HG03354 (cell line): Measurements from ENCODE around the gene EME2.

Experiments used
- ATAC-seq: cut with Tn5 transposase; IDR thresholded peaks from one replicate; pipeline ENCODE4 v1.9.1; 2021; ENCODE audit warnings: mild to moderate bottlenecking; ENCODE audit not compliant: unreplicated experiment, poor library complexity, severe bottlenecking

EME2 gene

GRCh38 chr16:1744338-1744840 lies 28.2 kb upstream of the EME2 start:
- ATAC-seq: no peak

DNA sequence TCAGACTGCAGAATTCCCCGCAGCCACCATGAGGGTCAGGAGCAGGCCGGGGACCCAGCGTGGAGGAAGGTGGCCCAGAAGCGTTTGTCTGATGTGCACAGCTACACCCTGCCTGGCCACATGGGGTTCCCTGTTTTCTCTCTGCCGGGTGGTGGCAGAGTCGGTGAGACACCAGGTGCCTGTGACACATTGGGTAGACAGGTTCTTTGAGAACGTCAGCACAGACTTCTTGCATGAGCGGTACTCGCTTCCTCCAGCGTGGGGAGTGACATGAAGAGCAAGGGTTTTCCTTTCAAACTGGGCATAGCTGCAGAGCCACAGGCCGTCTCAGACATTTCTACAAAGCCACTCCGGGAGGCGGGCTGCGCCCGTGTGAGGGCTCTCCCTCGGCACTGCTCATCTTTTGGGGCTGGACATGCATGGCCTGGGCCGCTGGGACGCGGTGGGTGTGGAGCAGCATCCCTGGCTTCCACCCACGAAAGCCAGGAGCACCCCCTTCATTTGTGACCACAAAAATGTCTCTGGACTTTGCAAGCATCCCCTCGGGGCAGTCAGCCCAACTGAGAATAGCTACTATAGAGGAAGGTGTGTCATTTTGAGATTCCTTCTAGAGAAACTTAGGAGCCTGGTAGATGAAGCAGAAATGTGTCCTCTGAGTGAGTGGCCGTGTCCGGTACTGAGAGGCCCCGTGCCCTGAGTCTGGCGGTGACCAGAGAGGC lies 27.3 kb upstream of the EME2 start:
- no peak for ATAC-seq

GRCh38 chr16:1745900-1746692 lies 26.5 kb upstream of the EME2 start:
- ATAC-seq: no peak

DNA sequence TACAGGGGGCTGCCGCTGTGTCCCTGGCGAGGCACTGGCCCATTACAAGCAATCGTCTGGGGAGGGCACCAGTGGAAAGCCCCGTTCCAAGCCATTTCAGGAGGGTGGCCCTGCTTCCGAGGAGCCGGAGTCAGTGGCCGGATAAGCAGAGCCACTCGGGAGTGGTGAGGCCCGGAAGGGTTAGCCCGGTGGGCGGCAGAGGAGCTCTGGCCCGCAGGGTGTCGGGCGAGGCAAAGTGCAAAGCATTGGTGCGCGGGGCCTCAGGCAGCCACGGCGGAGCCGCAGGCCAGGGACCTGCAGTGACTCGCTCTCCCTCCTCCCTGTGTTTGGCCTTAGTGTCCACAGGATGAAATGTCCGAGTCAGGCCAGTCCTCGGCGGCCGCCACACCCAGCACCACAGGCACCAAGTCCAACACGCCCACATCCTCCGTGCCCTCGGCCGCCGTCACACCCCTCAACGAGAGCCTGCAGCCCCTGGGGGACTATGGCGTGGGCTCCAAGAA lies 25.9 kb upstream of the EME2 start:
- ATAC-seq: no peak

- ATAC-seq: no peak
Measured at GRCh38 chr16:1747934-1748333, 24.7 kb upstream of the EME2 start.

DNA sequence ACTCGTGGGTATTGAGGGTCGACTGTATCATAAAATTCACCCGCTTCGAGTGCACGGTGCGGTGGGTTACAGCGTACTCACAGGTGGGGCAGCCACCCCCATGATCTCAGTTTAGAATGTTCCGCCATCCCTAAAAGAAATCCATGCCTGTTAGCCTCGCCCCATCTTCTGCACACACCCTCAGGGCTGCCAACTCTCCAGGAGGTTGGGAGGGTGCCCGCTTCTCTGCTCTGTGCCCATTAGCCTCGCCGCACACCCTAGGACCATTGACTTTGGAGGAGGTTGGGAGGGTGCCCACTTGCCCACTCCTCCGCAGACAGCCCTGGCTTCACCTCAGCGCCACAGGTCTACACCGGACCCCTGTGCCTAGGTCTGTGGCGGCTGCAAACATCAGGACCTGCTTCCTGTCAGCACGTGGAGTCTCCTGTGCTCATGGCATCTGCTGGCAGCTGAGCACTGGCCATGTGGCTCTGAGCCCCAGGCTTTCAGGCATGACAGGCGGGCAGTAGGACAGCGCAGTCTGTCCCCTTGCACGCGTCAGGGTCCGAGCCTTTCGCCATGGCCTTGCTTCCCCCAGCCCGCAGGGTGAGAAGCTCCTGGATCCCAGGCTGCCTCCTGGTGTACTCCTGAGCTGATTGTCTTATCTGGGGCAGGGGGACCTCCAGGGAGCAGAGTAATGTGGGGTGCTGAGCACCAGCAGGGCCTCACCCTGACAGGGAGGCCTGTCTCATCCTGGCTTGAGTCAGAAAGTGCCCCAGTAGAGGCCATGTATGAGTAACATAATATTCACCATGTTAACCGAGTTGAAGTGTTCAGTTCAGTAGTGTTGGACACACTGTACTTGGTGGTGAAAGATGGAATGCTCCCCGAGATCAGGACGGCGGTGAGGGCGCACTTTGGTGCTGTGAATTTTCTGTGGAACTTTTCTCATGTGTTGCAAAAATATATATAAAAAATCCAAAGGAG lies 23.2 kb upstream of the EME2 start:
- no peak for ATAC-seq

- ATAC-seq: no peak
Measured at GRCh38 chr16:1751946-1752345, 20.7 kb upstream of the EME2 start.

GRCh38 chr16:1752853-1753252 lies 19.8 kb upstream of the EME2 start:
- ATAC-seq: no peak

GRCh38 chr16:1754204-1754603 lies 18.4 kb upstream of the EME2 start:
- no peak for ATAC-seq

DNA sequence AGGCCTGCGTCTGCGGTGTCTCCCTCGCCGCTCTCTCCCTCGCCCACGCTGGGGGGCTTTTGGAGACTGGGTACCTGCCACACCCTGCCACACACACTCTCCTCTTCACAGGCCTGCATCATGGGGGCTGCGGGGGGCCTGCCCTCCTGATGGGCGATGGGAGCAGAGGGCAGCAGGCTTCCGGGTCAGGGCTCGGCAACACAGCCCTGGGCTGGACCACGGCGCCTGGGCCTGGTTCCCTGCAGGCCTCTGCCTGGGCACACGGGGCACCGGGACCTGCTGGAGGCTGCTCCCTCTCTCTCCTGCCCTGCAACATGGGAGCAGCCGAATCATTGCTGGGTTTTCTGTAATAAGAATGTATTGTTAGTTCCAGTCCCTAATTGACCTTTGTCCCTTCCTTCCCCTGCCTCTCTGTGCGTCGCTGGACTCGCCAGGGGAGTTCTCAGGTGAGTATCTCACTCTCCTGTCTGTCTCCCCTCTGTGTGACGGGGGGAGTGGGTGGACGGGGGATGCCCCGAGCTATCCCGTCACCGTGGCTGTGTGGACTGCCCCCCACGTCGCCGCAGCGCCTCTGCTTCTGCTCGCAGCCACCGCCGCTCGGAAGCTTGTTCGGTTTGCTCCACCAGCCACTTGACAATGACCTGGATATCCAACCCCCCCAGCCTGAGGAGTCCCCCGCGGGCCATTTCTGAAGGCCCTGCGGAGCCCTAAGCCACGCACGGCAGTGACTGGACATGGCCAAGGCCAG lies 14.7 kb upstream of the EME2 start:
- no peak for ATAC-seq

DNA sequence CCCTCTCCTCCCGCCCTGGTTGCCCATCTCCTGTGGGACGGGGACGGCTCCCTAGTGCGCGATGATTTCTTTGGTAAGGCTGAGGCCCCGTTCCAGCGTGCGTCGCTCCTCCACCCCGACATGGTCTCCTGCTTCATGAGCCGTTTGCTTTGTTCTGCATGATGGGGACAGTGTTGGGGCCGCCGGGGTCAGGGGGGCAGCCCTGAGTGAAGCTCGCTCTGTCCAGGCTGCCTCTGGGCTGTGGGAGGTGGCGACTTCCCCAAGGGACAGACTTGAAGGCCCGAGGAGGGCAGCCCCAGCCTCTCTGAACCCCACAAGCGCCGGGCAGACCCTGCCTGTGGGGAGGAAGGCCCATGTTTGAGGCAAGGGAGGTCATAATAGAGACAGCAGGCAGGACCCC lies 13.7 kb upstream of the EME2 start:
- no peak for ATAC-seq

DNA sequence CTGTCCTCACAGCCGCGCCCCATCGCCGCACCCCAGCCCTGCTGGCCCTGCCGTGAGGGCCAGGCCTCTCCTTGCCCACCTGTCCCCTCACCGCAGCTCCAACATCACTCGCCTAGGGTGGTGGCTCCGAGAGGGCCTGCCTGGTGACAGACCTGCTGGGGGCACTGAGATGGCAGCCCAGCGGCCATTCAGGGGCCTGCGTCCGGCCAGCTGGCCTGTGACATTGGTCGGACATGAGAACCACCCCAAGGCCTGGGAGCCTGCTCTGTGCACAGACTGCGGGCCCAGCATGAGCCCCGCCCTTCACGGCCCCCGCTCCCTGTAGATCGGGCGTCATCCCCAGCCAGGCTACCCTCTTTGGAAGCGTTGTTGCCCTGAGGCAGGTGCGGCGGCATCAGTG lies 13.1 kb upstream of the EME2 start:
- ATAC-seq: no peak

GRCh38 chr16:1760911-1761310 lies 11.7 kb upstream of the EME2 start:
- ATAC-seq: no peak

- ATAC-seq: no peak
Measured at GRCh38 chr16:1761751-1762150, 10.9 kb upstream of the EME2 start.

DNA sequence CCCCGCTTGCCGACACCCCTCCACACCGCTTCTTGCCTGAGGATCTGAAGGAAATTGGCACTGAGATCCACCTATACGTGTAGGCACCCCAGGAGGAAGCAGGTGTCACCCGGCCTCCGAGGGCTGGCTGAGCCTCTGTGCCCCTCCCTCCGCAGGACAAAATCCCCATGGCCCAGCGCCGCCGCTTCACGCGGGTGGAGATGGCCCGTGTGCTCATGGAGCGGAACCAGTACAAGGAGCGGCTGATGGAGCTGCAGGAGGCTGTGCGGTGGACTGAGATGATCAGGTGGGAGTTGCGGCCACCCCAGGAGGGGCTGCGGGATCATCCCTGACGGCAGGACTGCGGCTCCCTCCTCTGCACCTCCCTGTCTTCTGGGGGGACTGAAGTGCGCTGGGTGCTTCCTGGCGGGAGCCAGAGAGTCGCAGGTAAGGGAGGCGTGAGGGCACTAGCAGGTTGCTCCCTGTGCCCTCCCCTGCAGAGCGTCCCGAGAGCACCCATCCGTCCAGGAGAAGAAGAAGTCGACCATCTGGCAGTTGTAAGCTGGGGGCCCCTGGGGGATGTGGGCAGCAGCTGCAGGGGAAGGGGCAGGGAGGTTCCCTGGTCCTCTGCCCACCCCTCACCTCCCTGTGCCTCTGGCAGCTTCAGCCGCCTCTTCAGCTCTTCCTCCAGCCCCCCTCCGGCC lies 10.3 kb upstream of the EME2 start:
- no peak for ATAC-seq

DNA sequence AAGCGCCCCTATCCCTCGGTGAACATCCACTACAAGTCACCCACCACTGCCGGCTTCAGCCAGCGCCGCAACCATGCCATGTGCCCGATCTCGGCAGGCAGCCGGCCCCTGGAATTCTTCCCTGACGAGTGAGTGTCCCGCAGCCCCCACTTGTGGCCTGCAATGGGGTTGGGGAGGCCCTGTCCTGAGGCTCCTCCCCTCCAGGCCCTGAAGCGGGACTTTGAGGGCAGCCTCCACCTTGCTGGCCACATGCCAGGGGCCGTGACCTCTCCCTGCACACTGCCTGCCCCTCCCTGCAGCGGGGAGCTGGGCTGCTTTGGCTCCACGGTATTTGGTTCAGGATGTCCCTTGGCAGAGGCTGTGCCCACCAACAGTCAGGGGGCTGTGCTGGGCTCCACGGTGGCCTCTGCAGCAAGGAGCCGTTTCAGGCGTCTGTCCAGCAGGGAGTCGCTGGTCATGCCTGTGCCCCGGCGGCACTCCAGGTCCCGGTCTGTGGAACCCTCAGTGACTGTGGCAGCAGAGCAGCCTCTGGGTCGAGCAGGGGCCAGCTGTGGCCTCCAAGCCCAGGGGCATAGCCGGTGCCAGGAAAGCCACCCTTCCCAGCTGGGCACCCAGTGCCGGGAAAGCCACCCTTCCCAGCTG lies 9.6 kb upstream of the EME2 start:
- ATAC-seq: no peak

GRCh38 chr16:1763521-1764511 lies 8.8 kb upstream of the EME2 start:
- no peak for ATAC-seq
